ENCODE data around the gene MCUB.
A peak's percentile ranks its signal among the peaks of the same experiment; 100 is the strongest.
"Not testable (repeated sequence)": the region's sequence is repeated elsewhere in the genome, so short reads cannot be mapped to it uniquely, and the experiment has no call there.

The MCUB gene

DNA sequence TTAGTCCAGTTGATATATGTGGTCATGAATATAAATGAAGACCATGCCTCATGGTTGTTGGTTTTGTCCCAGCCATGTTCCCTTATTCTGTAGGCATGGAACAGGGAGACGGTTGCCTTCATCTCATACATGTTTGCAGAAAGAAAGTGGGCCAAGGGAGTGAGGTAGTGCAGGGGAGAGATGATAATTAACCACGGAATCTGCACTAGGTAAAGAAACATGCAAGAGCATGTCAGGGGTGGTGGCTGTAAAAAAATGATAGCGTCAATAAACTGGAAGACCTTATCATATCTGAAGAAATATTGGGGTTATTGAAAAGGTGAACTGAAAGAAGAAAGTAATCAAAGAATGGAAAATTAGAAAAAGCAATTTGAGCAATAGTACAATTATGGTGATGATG is 35.1 kb downstream of the MCUB start:
- H3K27ac Mint-ChIP-seq; H3K4me1 Mint-ChIP-seq (ENCODE audit: low read depth); H3K36me3 Mint-ChIP-seq (ENCODE audit: low read depth); intact Hi-C loops (cut with micrococcal nuclease); H3K4me3 Mint-ChIP-seq; H3K27me3 Mint-ChIP-seq; H3K9me3 Mint-ChIP-seq: not testable (repeated sequence)

GRCh38 chr4:109596420-109597085 is 36.5 kb downstream of the MCUB start:
- not testable (repeated sequence) for H3K4me3 Mint-ChIP-seq; H3K36me3 Mint-ChIP-seq (ENCODE audit: low read depth); H3K27ac Mint-ChIP-seq

GRCh38 chr4:109599046-109599652 is 39.1 kb downstream of the MCUB start:
- Mint-ChIP-seq H3K36me3 (ENCODE audit: low read depth) (peaks cover 22% of the 10 kb centered on the region), H3K4me3 (no peak overlapping the region), H3K4me1 (ENCODE audit: low read depth) (no peaks in the 10 kb centered on the region), H3K9me3 (peaks cover 11% of the 10 kb centered on the region), H3K27me3 (no peaks in the 10 kb centered on the region), H3K27ac (no peak overlapping the region)
- intact Hi-C loops (cut with micrococcal nuclease) = no loop called here

More at GRCh38 chr4:109596420-109597085, 36.5 kb downstream of the MCUB start:
- H3K4me1 Mint-ChIP-seq (ENCODE audit: low read depth); H3K27me3 Mint-ChIP-seq; H3K9me3 Mint-ChIP-seq; intact Hi-C loops (cut with micrococcal nuclease): not testable (repeated sequence)

GRCh38 chr4:109600431-109600830 is 40.4 kb downstream of the MCUB start:
- Mint-ChIP-seq H3K36me3 (ENCODE audit: low read depth) (peaks cover 22% of the 10 kb centered on the region), H3K9me3 (peaks cover 11% of the 10 kb centered on the region), H3K27me3 (no peaks in the 10 kb centered on the region), H3K4me1 (ENCODE audit: low read depth) (no peaks in the 10 kb centered on the region), H3K4me3 (no peak overlapping the region), H3K27ac (no peak overlapping the region)
- intact Hi-C loops (cut with micrococcal nuclease) = no loop called here

- Mint-ChIP-seq H3K27me3 (no peaks in the 10 kb centered on the region), H3K36me3 (ENCODE audit: low read depth) (peaks cover 22% of the 10 kb centered on the region), H3K9me3 (peaks cover 16% of the 10 kb centered on the region), H3K27ac (no peak overlapping the region), H3K4me1 (ENCODE audit: low read depth) (no peaks in the 10 kb centered on the region), H3K4me3 (no peak overlapping the region)
- intact Hi-C loops (cut with micrococcal nuclease) = no loop called here
Measured at GRCh38 chr4:109601336-109601735, 41.3 kb downstream of the MCUB start.

DNA sequence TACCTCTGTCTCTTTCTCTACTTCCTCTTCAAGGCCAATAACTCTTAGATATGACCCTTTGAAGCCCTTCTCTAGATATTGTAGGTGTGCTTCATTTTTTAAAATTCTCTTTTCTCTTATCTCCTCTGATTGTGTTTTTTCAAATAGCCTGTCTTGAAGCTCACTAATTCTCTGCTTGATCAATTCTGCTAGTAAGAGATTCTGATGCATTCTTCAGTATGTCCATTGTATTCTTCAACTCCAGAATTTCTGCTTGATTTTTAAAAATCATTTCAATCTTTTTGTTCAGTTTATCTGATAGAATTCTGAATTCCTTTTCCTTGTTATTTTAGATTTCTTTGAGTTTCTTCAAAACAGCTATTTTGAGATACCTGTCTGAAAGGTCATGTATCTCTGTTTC is 47.9 kb downstream of the MCUB start:
- no peak overlapping the region for H3K4me3 Mint-ChIP-seq

GRCh38 chr4:109608879-109609278 is 48.8 kb downstream of the MCUB start:
- intact Hi-C loops (cut with micrococcal nuclease) = no loop called here
- Mint-ChIP-seq H3K36me3 (ENCODE audit: low read depth) (peaks cover 17% of the 10 kb centered on the region), H3K4me3 (no peak overlapping the region), H3K9me3 (peaks cover 29% of the 10 kb centered on the region), H3K27me3 (no peaks in the 10 kb centered on the region), H3K27ac (no peak overlapping the region), H3K4me1 (ENCODE audit: low read depth) (peaks cover 15% of the 10 kb centered on the region)

More for the DNA sequence above, 47.9 kb downstream of the MCUB start:
- Mint-ChIP-seq H3K36me3 (ENCODE audit: low read depth) (peaks cover 26% of the 10 kb centered on the region), H3K9me3 (peaks cover 34% of the 10 kb centered on the region), H3K27ac (no peak overlapping the region), H3K27me3 (no peaks in the 10 kb centered on the region), H3K4me1 (ENCODE audit: low read depth) (peaks cover 14% of the 10 kb centered on the region)
- intact Hi-C loops (cut with micrococcal nuclease) = no loop called here

GRCh38 chr4:109609431-109609830 is 49.4 kb downstream of the MCUB start:
- Mint-ChIP-seq H3K27ac (peak overlapping the region; percentile 18), H3K36me3 (ENCODE audit: low read depth) (peaks cover 17% of the 10 kb centered on the region)
- intact Hi-C loops (cut with micrococcal nuclease) = no loop called here

DNA sequence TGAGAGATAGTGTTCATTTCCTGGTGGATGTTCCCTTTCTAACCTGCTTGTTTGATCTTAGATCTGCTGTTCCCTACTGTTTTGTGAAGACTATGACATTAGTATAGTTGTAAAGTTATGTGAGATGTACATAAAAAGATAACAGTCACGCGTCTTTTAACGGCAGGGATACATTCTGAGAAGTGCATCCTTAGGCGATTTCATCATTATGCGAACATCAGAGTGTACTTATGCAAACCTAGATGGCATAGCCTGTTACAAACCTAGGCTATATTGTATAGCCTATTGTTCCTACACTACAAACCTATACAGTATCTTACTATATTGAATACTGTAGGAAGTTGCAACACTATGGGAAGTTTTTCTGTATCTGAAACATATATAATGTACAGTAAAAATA is 50.4 kb downstream of the MCUB start:
- intact Hi-C loops (cut with micrococcal nuclease) = no loop called here
- Mint-ChIP-seq H3K36me3 (ENCODE audit: low read depth) (peaks cover 17% of the 10 kb centered on the region), H3K4me1 (ENCODE audit: low read depth) (peaks cover 19% of the 10 kb centered on the region), H3K27ac (no peak overlapping the region), H3K27me3 (no peaks in the 10 kb centered on the region), H3K4me3 (no peak overlapping the region), H3K9me3 (peaks cover 29% of the 10 kb centered on the region)

More at GRCh38 chr4:109609431-109609830, 49.4 kb downstream of the MCUB start:
- H3K4me3 Mint-ChIP-seq = no peak overlapping the region
- peaks cover 19% of the 10 kb centered on the region for H3K4me1 Mint-ChIP-seq (ENCODE audit: low read depth)
- H3K9me3 Mint-ChIP-seq = peaks cover 29% of the 10 kb centered on the region
- H3K27me3 Mint-ChIP-seq = no peaks in the 10 kb centered on the region

DNA sequence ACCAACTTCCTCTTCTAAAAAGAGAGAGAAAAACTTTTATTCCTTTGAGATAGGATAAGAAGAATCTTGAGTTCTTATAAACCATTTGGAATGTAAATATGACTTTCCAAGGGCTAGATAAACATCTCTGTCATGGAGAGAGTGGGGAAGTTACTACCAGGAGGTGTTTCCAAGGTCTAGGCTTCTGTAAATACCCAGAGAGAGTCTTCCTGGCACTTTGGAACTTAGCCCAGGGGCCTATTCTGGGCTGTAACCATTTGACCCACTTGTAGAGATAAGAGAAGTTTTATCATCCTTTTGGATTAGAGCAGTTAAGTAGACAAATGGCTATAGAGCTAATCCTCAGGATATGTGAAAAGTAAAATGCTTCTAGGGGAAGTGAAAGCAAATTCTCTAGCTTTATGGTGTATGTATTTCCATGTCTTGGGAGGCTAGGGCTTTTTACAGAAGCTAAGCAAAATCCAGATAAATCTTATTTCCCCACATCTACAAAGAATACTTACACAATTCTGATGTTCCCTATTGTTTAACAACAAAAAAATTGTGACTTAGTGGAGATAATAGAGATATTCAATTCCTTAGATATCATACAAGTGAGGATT is 51.1 kb downstream of the MCUB start:
- Mint-ChIP-seq H3K27me3 (no peaks in the 10 kb centered on the region), H3K27ac (no peak overlapping the region), H3K36me3 (ENCODE audit: low read depth) (peaks cover 17% of the 10 kb centered on the region), H3K4me3 (no peak overlapping the region), H3K4me1 (ENCODE audit: low read depth) (peaks cover 19% of the 10 kb centered on the region), H3K9me3 (peaks cover 26% of the 10 kb centered on the region)
- intact Hi-C loops (cut with micrococcal nuclease) = no loop called here

- Mint-ChIP-seq H3K4me3 (no peak overlapping the region), H3K27me3 (no peaks in the 10 kb centered on the region), H3K4me1 (ENCODE audit: low read depth) (peaks cover 15% of the 10 kb centered on the region), H3K9me3 (no peaks in the 10 kb centered on the region), H3K27ac (no peak overlapping the region), H3K36me3 (ENCODE audit: low read depth) (peaks cover 3% of the 10 kb centered on the region)
- intact Hi-C loops (cut with micrococcal nuclease) = no loop called here
Measured at GRCh38 chr4:109614015-109614414, 54.0 kb downstream of the MCUB start.

- H3K27ac Mint-ChIP-seq = no peak overlapping the region
- peaks cover 5% of the 10 kb centered on the region for H3K36me3 Mint-ChIP-seq (ENCODE audit: low read depth)
Measured at GRCh38 chr4:109614466-109614865, 54.4 kb downstream of the MCUB start.

GRCh38 chr4:109615742-109616141 is 55.7 kb downstream of the MCUB start:
- H3K36me3 Mint-ChIP-seq (ENCODE audit: low read depth) = peaks cover 5% of the 10 kb centered on the region
- H3K27me3 Mint-ChIP-seq = no peaks in the 10 kb centered on the region
- intact Hi-C loops (cut with micrococcal nuclease) = no loop called here
- no peak overlapping the region for H3K27ac Mint-ChIP-seq
- H3K4me1 Mint-ChIP-seq (ENCODE audit: low read depth) = peaks cover 5% of the 10 kb centered on the region
- H3K9me3 Mint-ChIP-seq = no peaks in the 10 kb centered on the region
- H3K4me3 Mint-ChIP-seq = no peak overlapping the region

More at GRCh38 chr4:109614466-109614865, 54.4 kb downstream of the MCUB start:
- no peaks in the 10 kb centered on the region for H3K27me3 Mint-ChIP-seq
- no peaks in the 10 kb centered on the region for H3K9me3 Mint-ChIP-seq
- H3K4me3 Mint-ChIP-seq = no peak overlapping the region
- H3K4me1 Mint-ChIP-seq (ENCODE audit: low read depth) = peaks cover 12% of the 10 kb centered on the region
- intact Hi-C loops (cut with micrococcal nuclease) = no loop called here

DNA sequence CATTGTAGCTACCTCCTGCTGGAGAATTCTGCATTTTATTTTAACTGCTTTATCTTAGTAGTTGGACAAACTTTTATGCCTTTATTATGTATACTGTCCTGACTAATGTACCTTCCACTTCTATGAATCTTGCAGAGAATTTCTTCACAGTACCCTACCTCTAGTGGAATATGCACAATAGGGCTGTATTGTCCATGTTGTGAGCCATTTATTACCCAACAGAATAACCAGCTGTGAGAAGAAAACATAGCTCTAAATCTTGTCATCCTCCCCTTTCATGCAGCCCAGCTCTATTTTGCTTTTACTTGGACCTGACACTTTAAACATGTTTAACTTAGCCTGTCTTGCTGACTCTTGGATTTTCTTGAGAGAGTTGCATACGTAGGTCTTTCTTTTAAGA is 56.2 kb downstream of the MCUB start:
- intact Hi-C loops (cut with micrococcal nuclease) = no loop called here
- Mint-ChIP-seq H3K36me3 (ENCODE audit: low read depth) (peaks cover 5% of the 10 kb centered on the region), H3K4me3 (no peak overlapping the region), H3K27ac (no peak overlapping the region), H3K27me3 (no peaks in the 10 kb centered on the region), H3K4me1 (ENCODE audit: low read depth) (peaks cover 5% of the 10 kb centered on the region), H3K9me3 (no peaks in the 10 kb centered on the region)

Data from dendritic cell treated with granulocyte-macrophage colony-stimulating factor and Interleukin-4, amounts not matched to agents 40 ng/mL and 50 ng/mL, for 4 days (primary cell).